ENCODE data around the gene RIC8B. TPM values are rescaled to one million over a fixed set of nuclear protein-coding genes. Genes with fewer than 3 reads are reported as not detected.

RIC8B gene
- total RNA-seq, 1 donor from 2014 or later: 15.9 TPM

GRCh38 chr12:106866426-106867080, 92.1 kb downstream of the RIC8B start:
- intact Hi-C loops (cut with micrococcal nuclease): no loop called here

DNA sequence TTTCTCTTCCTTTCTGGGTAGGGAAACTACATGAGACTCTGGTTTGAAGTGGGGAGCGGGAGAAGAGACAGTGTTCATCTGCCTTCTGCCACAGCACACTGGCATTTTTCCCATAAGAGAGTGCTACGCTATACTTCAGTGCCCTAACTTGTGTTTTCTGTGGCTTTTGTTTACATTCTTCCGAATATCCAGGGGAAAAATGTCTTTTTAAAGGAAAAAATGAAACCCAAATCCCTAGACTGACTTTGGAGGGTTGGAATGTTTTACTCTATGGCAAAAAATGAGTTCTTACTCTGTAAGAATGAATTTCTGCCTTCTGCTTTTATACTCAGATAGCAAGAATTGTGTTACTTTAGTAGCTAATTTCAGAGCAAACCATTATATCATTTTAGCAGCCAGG, 93.2 kb downstream of the RIC8B start:
- intact Hi-C loops (cut with micrococcal nuclease): no loop called here

- intact Hi-C loops (cut with micrococcal nuclease): no loop called here
These were observed 94.7 kb downstream of the RIC8B start for GRCh38 chr12:106868982-106869700.

DNA sequence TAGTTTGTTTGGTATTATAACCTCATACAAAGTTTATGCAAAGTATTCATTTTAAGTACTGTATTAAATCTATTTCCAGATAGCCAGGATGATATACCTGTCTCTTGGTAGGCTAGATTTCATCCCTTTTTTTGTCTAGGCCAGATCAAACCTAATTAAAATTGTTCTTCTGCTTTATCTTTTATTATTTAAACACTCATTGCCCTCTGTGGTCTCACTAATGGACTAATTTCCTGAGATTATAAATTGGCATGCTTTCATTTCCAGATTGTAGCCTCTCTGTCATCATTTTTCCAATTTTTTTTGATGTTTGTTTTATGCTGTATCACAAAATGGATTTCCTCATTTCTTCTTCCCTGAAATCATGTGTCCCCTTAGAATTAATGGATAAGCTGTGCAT, 95.6 kb downstream of the RIC8B start:
- intact Hi-C loops (cut with micrococcal nuclease): no loop called here

- intact Hi-C loops (cut with micrococcal nuclease): no loop called here
These were observed 97.0 kb downstream of the RIC8B start for GRCh38 chr12:106871477-106871876.

- intact Hi-C loops (cut with micrococcal nuclease): no loop called here
These were observed 99.5 kb downstream of the RIC8B start for GRCh38 chr12:106873983-106874382.

DNA sequence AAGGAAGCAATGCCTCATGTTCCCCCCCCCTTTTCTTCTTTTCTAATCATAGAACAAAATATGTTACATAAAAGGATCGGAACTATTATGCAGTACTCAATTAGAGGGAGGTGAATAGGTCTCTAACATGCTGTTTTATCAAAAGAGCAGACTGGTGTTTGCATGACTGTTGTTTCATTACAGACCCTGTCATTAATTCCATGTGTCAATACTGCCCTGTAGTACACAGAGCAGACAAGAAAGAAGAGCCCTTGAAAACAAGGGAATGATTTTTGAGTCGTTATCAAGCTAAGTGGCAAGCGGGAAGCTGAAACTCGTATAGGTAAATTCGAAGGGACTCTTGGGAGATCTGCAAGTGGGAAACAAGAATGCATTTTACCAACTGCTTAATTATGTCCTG, 104.3 kb downstream of the RIC8B start:
- intact Hi-C loops (cut with micrococcal nuclease): no loop called here

GRCh38 chr12:106879612-106880011, 105.1 kb downstream of the RIC8B start:
- intact Hi-C loops (cut with micrococcal nuclease): no loop called here

- intact Hi-C loops (cut with micrococcal nuclease): no loop called here
These were observed 108.9 kb downstream of the RIC8B start for GRCh38 chr12:106883426-106883825.

DNA sequence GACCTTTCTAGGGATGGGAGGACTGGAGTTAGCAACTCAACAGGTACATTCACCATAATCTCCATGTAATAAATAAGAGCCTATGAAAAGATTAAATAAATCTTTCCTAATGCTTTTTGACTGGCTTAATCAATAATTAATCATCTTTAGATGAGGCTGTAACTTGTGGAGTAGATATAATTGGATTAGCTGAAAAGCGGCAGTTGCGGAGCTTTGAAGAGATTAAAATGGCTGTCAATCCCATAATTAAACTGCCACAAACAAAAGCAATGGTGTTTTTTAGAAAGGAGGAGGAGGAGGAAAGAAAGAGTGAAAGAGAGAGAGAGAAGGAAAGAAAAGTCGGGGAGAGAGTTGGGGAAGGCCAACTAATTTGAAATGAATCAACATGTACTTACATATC, 110.5 kb downstream of the RIC8B start:
- intact Hi-C loops (cut with micrococcal nuclease): no loop called here

GRCh38 chr12:106885541-106886249, 111.2 kb downstream of the RIC8B start:
- intact Hi-C loops (cut with micrococcal nuclease): no loop called here

DNA sequence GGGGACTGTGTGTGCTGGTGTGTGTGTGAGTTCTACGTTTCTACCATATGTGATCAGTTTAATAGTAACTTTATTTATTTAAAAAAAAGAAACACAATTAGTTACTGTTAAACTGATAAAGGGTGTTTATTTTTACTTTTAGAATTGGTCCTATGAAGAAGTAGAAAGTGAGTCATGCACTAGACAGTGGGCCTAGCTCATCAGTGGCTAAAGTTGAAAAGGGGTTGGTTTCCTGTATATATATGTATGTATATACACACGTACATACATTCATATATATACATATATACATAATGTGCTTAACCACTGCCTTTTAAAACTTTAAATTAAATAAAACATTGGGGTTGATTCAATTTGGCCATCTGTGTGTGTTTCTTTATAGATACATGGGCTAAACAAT, 112.5 kb downstream of the RIC8B start:
- intact Hi-C loops (cut with micrococcal nuclease): no loop called here

GRCh38 chr12:106888348-106888970, 114.0 kb downstream of the RIC8B start:
- intact Hi-C loops (cut with micrococcal nuclease): no loop called here

DNA sequence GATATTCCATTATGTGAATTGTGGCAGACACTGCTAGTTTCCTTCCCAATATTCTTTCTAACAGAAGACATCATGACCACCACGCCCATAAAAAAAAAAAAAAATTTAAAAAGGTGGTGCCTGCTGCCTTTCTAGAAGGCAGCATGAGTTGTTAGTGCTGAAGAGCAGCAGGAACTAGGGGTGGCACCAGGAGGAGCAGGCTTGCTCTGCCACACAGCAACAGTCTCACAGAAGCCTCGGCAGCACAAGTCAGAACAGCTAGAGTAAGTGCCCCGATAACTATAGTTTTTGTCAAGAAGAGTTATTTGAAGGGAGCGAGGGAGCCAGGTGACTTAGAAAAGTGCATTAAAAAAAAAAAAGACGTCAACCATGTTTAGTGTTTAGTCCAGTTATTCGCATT, 114.8 kb downstream of the RIC8B start:
- intact Hi-C loops (cut with micrococcal nuclease): no loop called here

DNA sequence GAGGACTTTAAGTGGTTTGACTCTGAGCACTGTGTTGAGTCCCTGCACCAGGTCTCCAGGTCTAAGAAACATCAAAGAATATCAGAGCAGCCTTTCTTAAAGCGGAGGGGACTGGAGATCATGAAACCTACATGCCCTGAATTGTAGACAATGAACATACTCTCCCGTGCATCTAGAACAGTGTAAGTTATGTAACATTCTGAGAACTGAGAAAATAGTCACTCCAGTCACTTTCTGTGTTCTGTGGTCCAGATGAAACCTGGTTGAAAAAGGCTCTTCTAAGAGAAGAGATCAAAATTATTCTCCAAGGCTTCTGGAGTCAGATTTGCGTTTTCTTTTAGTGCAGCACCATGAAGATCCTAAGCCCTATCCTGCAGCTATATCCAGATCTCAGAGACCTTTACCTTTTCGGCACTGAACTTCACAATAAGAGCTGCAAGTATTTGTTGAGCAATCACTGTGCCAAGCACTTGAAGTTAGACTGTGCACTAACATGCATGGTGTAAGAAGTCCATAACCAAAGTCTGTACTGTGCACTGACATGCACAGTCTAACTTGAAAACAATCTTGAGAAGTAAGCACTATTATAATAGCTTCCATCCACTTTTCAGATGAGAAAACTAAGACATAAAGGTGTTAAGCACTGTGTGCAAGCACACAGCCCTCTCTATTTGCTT, 115.6 kb downstream of the RIC8B start:
- intact Hi-C loops (cut with micrococcal nuclease): no loop called here

DNA sequence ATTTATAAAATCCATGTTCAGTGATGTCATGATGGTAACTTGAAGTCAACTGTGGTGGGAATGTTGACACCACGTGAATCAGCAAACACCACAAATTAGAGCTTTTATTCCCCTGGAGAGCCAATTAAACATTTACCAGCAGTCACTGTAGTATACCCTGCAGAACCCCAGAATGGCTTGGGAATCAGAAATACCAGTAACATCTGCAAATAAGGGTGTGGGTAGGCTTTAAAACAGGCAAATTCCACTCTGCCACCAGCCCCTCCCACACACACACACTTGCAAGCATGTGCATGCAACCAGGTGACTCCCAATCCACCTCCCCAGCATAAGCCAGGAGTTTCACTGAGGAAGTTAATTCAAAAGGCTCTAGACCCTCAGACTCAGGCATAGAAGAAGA, 117.6 kb downstream of the RIC8B start:
- intact Hi-C loops (cut with micrococcal nuclease): no loop called here

DNA sequence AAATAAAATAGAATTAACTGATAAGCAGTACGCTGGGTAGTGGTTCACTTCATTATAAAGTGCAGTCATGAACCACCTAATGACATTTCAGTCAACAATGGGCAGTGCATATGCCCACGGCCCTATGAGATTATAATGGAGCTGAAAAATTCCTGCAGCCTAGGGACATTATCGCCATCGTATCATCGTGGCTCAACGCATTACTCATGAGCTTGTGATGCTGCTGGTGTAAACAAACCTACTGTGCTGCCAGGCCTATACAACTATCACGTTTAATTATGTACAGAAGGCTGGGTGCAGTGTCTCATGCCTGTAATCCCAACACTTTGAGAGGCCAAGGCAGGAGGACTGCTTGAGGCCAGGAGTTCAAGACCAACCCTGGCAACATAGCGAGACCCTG, 119.0 kb downstream of the RIC8B start:
- intact Hi-C loops (cut with micrococcal nuclease): no loop called here

DNA sequence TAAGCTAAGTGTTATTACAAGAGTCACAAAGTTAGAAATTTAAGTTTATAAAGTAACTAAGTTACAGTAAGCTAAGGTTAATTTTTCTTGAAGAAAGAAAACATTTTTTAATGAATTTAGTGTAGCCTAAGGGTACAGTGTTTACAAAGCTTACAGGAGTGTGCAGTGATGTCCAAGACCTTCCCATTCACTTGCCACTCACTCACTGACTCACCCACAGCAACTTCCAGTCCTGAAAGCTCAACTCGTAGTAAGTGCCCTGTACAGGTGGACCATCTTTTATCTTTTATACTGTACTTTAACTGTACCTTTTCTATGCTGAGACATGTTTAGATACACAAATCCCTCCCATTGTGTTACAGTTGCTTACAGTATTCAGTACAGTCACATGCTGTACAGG, 120.3 kb downstream of the RIC8B start:
- intact Hi-C loops (cut with micrococcal nuclease): no loop called here

- intact Hi-C loops (cut with micrococcal nuclease): no loop called here
These were observed 122.1 kb downstream of the RIC8B start for GRCh38 chr12:106896603-106897002.

- intact Hi-C loops (cut with micrococcal nuclease): no loop called here
These were observed 122.6 kb downstream of the RIC8B start for GRCh38 chr12:106897082-106897481.

Data from T-helper 1 cell treated with Interleukin-12 subunit alpha and Interleukin-12 subunit beta and Interleukin-4 antibody, amounts not matched to agents 30 ng/mL and 1 ng/mL, for 36 hours (primary cell).